Middle frontal gyrus (tissue), 1 donor: ENCODE measurements around the gene MEMO1.
"Not testable (repeated sequence)": the region's sequence is repeated elsewhere in the genome, so short reads cannot be mapped to it uniquely, and the experiment has no call there.

Source experiments
- DNase-seq: peaks from one replicate; pipeline ENCODE4 v3.0.0-alpha.2; 2015; ENCODE audit warnings: low spot score; ENCODE audit errors: extremely low spot score

The MEMO1 gene

GRCh38 chr2:31998731-31999383 lies 12.0 kb downstream of the MEMO1 start:
- no peak for DNase-seq

- DNase-seq: no peak
These were observed 13.2 kb downstream of the MEMO1 start for GRCh38 chr2:31997653-31998052.

- no peak for DNase-seq
These were observed 14.1 kb downstream of the MEMO1 start for GRCh38 chr2:31996571-31997150.

- DNase-seq: no peak
These were observed 17.9 kb downstream of the MEMO1 start for GRCh38 chr2:31992934-31993333.

GRCh38 chr2:31992025-31992579 lies 18.7 kb downstream of the MEMO1 start:
- no peak for DNase-seq

DNA sequence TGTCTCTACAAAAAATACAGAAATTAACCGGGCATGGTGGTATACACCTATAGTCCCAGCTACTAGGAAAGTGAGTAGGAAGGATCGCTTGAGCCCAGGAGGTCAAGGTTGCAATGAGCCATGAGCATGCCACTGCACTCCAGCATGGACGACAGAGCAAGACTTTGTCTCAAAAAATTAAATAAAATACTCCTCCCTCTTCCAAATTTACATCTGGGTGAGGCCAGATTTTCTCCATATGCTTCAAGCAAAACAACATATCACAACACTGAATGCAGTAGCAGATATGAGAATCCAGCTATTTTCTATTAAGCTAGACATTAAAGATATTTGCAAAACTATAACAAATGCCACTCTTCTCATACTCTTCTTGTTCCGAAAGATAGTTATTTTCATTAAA lies 20.9 kb downstream of the MEMO1 start:
- no peak for DNase-seq

DNA sequence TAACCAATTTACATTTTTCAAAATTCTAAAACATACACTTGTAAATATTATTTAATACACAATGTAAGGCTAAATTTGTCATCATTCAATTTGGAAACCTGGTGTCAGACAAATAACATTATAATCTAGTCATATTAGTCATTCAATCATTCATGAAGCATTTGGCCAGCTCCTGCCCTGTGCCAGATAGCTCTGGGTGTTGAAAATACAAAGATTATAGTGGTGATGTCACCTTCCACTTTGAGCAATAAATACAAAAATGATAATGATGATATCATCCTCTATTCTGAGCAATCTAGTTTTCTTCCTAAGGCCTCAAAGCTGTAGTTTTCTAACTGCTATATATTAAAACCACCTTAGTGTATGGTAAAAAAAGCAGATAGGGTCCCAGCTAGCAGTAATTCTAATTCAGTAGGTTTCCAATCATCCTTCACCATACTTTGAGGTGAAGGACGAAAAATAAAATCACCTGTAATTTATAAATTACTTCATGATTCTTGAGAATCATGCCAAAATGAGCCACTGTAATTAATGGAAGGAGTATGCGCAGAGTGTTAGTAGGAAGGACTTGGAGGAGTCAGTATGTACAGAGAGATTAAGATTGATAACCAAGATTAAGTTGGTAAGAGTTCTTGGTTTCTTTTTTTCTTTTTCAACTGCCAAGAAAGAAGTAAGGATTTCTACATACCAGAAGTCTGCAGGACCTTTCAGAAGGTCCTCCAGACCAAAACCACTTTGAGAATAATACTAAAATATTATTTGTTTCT lies 23.2 kb downstream of the MEMO1 start:
- no peak for DNase-seq

- no peak for DNase-seq
These were observed 23.9 kb downstream of the MEMO1 start for GRCh38 chr2:31986906-31987305.

GRCh38 chr2:31983762-31984467 lies 26.9 kb downstream of the MEMO1 start:
- DNase-seq: no peak

DNA sequence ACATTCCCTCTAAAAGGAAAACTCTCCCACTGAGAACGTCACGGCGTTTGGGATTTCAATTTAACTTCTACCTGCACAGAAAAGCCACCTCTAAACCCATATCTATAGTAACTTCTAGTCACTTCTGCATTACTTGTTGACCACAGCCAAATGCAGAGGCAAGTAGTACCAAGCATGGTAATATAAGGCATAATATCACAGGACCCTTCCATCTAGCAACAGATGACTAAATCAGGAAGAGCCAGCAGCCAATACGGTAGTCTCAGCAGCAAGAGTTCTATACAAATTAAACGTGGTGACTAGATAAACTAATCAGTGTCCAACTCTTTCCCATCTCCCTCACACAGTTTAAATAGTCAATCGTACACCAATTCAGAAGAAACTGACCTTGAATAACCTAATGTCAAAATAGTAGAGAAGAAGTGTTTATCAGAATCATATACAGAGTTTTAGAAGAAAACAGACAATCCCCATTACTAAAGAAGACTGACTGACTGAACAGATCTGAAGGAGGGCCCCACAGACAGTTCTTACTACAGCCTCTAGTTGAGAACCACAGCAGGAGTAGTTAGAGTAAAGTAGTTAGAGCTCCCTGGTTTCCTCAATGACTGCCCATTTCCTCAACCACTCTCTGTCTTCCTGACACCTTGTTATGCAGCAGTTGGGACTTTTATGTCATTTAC lies 30.0 kb downstream of the MEMO1 start:
- no peak for DNase-seq

DNA sequence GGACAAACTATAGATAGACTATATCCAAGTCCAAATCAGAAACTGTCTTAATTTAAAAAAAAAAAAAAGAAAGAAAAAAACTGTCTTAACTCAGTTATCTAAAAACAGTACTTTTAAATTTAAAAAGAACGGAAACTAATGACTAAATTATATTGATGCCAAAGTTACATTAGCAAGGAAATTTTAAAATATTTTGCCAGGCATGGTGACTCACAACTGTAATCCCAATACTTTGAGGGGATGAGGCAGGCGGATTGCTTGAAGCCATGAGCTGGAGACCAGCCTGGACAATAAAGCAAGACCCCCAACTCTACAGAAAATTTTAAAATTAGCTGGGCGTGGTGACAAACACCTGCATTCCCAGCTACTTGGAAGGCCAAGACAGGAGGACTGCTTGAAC lies 30.9 kb downstream of the MEMO1 start:
- no peak for DNase-seq

DNA sequence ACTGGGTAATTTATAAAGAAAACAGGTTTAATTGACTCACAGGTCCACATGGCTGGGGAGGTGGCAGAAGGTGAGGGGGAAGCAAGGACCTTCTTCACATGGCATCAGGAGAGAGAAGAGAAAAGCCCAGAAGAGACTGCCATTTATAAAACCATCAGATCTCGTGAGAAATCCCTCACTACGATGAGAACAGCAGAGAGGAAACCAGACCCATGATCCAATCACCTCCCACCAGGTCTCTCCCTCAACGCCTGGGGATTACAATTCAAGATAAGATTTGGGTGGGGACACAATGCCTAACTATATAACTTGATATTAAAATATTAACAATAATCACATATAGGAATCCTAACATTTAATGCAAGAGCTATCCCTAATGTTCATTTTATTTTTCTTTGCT lies 31.8 kb downstream of the MEMO1 start:
- no peak for DNase-seq

DNA sequence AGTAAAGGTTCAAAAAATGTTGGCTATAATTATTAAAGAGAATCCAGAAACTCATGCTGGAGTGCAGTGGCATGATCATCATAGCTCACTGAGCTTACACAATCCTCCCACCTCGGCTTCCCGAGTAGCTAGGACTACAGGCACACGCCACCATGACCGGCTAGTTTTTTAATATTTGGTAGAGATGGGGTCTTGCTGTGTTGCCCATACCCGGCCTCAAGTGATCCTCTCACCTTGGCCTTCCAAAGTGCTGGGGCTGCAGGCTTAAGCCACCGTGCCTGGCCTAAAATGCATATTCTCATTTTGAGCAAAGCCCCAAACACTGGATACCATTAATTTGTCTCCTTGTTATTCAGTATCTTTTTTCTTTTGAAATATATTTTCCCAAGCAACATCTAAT lies 32.4 kb downstream of the MEMO1 start:
- DNase-seq: no peak

DNA sequence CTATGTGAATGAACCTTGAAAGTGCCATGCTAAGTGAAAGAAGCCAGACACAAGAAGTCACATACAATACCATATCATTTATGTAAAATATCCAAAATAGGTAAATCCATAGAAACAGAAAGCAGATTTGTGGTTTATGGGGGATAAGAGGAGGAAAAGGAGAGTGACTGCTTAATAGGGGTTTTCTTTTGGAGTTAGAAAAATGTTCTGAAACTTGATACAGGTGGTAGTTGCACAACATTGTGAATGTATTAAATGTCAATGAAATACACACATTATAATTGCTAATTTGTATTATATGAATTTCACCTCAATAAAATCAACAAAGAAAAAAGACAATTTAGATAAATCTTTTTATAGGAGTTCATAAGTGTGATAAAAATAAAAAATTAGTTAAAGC lies 37.1 kb downstream of the MEMO1 start:
- DNase-seq: no peak

DNA sequence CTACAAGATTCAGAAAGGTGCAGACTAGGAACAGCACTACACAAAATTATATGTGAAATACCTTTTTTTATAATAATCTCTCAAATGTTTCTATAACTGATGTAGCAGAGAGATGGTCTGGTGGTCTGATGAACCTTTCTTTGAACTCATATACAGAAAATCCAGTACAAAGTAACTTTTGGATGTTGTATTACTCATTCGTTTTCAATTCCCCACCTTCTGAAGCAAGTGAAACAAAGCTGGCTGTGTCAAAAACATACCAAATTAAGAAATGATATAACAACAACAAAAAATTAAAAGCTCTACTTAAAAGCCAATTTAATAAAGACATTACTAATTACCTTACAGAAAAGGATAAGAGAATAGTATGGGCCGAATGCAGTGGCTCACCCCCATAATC lies 38.7 kb downstream of the MEMO1 start:
- no peak for DNase-seq

GRCh38 chr2:31969178-31969577 lies 41.6 kb downstream of the MEMO1 start:
- DNase-seq: no peak

- no peak for DNase-seq
These were observed 43.0 kb downstream of the MEMO1 start for GRCh38 chr2:31967790-31968189.

DNA sequence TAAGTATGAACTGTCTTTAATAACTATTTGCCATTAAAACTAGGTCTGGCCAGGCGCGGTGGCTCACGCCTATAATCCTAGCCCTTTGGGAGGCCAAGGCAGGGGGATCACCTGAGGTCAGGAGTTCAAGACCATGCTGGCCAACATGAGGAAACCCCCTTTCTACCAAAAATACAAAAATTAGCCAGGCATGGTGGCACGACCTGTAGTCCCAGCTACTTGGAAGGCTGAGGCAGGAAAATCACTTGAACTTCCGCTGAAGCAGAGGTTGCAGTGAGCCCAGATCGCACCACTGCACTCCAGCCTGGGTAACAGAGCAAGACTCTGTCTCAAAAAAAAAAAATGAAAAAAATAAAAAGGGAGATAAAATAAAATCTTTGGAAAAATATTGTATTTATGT lies 44.4 kb downstream of the MEMO1 start:
- DNase-seq: not testable (repeated sequence)

DNA sequence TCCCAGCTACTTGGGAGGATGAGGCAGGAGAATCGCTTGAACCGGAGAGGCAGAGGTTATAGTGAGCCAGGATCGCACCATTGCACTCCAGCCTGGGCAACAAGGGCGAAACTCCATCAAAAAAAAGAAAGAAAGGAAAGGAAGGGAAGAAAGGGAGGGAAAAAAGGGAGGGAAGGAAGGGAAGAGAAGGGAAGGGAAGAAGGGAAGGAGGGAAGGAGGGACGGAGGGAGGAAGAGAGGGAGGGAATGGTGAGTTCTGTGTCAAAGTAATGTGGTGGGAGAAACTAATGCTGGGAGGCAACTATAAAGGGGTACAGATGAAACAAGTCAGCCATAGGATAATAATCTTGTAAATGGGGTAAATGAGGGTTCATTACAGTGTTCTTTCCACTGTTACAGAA lies 45.7 kb downstream of the MEMO1 start:
- no peak for DNase-seq

DNA sequence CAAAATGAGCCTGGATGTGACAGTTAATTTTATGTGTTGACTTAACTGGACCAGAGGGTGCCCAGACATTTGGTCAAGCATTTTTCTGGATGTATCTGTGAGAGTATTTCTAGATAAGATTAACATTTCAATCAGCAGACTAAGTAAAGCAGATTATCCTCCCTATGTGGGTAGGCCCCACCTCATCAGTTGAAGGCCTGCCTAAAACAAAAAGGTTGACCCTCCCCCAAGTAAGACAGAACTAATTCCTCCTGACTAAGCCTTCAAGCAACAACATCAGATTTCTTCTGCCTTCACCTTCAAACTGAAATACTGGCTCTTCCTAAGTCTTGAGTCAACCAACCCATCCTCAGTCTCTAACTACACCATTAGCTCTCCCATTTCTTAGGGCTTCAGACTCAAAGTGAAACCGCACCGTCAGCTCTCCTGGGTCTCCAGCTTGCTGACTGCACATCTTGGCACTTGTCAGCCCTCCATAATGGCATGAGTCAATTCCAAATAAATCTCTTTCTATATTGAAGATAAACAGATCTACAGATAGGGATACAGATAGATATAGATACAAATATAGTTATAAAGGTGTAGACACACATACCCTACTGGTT lies 47.9 kb downstream of the MEMO1 start:
- DNase-seq: no peak
